H1 (cell line): Measurements from ENCODE around the gene GRAMD4. TPM values are rescaled to one million over a fixed set of nuclear protein-coding genes. Genes with fewer than 3 reads are reported as not detected.

Source experiments
- GTF2F1 ChIP-seq: IDR thresholded peaks from 2 replicates; pipeline ENCODE4 v1.6.1; 2012; ENCODE audit warnings: low read depth, low read length, improper control_type of control experiment, borderline replicate concordance
- HDAC2 ChIP-seq, 2 experiments: fragments of 300-600 bp in 1 of 2; sonication (generic) in 1 of 2; IDR thresholded peaks; 2 replicates each; pipeline ENCODE4 v1.6.1; 2011 to 2012; ENCODE audit warnings: low read depth in 2 of 2, low read length in 2 of 2, mild to moderate bottlenecking in 2 of 2, moderate library complexity in 2 of 2, borderline replicate concordance in 1 of 2, inconsistent platforms in 1 of 2
- KDM4A ChIP-seq: IDR thresholded peaks from one replicate; pipeline ENCODE4 v1.7.1; 2012; ENCODE audit warnings: low read depth, mild to moderate bottlenecking, moderate library complexity, low read length, inconsistent platforms; ENCODE audit not compliant: severe bottlenecking
- RXRA ChIP-seq: IDR thresholded peaks from 2 replicates; pipeline ENCODE4 v1.6.1; 2011; ENCODE audit warnings: low read depth, mild to moderate bottlenecking, low read length, moderate library complexity; ENCODE audit not compliant: insufficient read depth
- polyA plus RNA-seq, 7 experiments: library from polyadenylated mRNA; depleted of rRNA in 3 of 7; stranded (reverse) in 5 of 7; unstranded in 2 of 7; fragments of >200 nt in 5 of 7; fragments of 200-250 nt in 2 of 7; gene quantifications; 1 replicate in 5 of 7; 2 replicates in 1 of 7; 4 replicates in 1 of 7; pipeline versions ENCODE4 v1.2.1 to v1.2.3, GENCODE V29; 2011 to 2013; ENCODE audit warnings: missing spikeins in 2 of 7, mixed read lengths in 2 of 7
- total RNA-seq: library from RNA; stranded (reverse); fragmentation: NEBNext Ultra II Directional; extraction: Animal tissue kit (Norgen Biotek cat#: 25700); gene quantifications from 2 replicates; pipeline ENCODE4 v1.2.1, GENCODE V29; 2021

The GRAMD4 gene
- total and polyA plus RNA-seq, 2 of the 8 experiments (the other 6 are each of a cell fraction or from before 2014, with no cell fraction given): 7.9 to 25.6 TPM

DNA sequence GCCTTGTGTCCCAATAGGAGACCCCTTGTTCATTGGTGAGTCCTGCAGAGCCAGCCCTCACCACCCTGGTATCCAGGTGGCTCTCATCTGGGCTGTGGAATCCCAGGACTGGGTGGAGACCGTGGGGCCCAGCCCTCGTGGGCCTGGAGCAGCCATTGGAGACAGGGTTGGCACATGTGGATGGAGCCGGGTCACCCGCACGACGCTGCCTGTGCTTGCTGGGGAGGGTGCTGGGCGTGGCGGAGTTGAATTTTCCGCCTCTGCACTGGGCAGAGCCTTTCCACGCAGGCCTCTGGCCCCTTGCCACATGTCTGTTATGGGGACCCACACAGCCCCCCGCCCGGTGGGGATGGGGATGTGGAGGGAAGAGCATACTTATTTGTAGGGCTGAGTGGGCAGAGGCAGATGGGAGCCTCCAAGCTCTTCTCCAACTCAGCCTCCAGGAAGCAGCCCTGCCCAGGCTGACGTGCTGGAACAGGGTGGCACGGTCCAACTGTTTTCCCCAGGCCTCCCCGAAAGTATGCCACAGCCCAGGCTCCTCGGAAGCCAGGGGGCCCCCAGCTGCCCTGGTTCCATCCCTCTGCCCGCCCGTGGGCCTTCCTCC is 12.6 kb downstream of the GRAMD4 start (continued):
- no peak for TF ChIP-seq RXRA
- no peak for TF ChIP-seq HDAC2 (IDR thresholded peaks at IDR 0.05; ENCODE audit: borderline replicate concordance in 1 of 2, low read depth in 2 of 2, low read length in 2 of 2)
- TF ChIP-seq GTF2F1: no peak
- no peak for TF ChIP-seq KDM4A
